PC-3 (cell line): ENCODE data around the gene EXD3. TPM values are rescaled to one million over a fixed set of nuclear protein-coding genes. Genes with fewer than 3 reads are reported as not detected.
A peak's percentile ranks its signal among the peaks of the same experiment; 100 is the strongest.

Source experiments
- ATAC-seq: fragments of 200-7000 bp; cut with Tn5 transposase; 2 replicates; pipeline ENCODE4 v1.9.1; 2020; ENCODE audit warnings: mild to moderate bottlenecking, moderate library complexity
- BruUV-seq: library from RNA; stranded (reverse); fragments of 400-500 nt; replicated peaks from 2 replicates; lab custom pipeline; 2021; lab: Mats Ljungman, UMichigan
- CTCF ChIA-PET: fragments of 300-600 bp; sonication (Branson Sonifier 250); formaldehyde crosslinking; loops from one replicate; lab custom pipeline; 2022; ENCODE audit warnings: antibody characterized with exemption; lab: Charles Lee
- POLR2A ChIA-PET: fragments of 300-600 bp; sonication (Branson Sonifier 250); formaldehyde crosslinking; loops from one replicate; lab custom pipeline; 2022; ENCODE audit warnings: antibody characterized with exemption; ENCODE audit not compliant: unreplicated experiment; lab: Charles Lee
- DNase-seq: peaks from one replicate; pipeline ENCODE4 v3.0.0-alpha.2; 2015
- H2AFZ ChIP-seq: fragments of 300-600 bp; sonication (generic); 2 replicates; pipeline ENCODE4 v1.6.0; 2016; ENCODE audit warnings: antibody characterized with exemption, low read length
- H3F3A ChIP-seq: fragments of 300-600 bp; sonication (generic); one replicate; pipeline ENCODE4 v1.6.0; 2017; ENCODE audit warnings: antibody characterized with exemption, low read length, control low read depth, mild to moderate bottlenecking; ENCODE audit not compliant: unreplicated experiment
- H3K27ac ChIP-seq: fragments of 300-600 bp; sonication (generic); 2 replicates; pipeline ENCODE4 v1.5.1; 2016; ENCODE audit warnings: mild to moderate bottlenecking, low read length
- H3K27me3 ChIP-seq: fragments of 300-600 bp; sonication (generic); 2 replicates; pipeline ENCODE4 v1.6.1; 2016; ENCODE audit warnings: low read length, mixed read lengths
- H3K36me3 ChIP-seq: fragments of 300-600 bp; sonication (generic); 2 replicates; pipeline ENCODE4 v1.6.1; 2016; ENCODE audit warnings: low read depth, mixed run types, low read length, mixed read lengths
- H3K4me1 ChIP-seq: fragments of 300-600 bp; sonication (generic); 2 replicates; pipeline ENCODE4 v1.5.1; 2016; ENCODE audit warnings: low read length; ENCODE audit not compliant: insufficient read depth
- H3K4me2 ChIP-seq: fragments of 300-600 bp; sonication (generic); 2 replicates; pipeline ENCODE4 v1.6.0; 2016; ENCODE audit warnings: low read length
- H3K4me3 ChIP-seq: fragments of 300-600 bp; sonication (generic); 2 replicates; pipeline ENCODE4 v1.5.1; 2016; ENCODE audit warnings: mild to moderate bottlenecking, low read length, mixed read lengths
- H3K79me2 ChIP-seq: fragments of 300-600 bp; sonication (generic); 2 replicates; pipeline ENCODE4 v1.6.1; 2017; ENCODE audit warnings: low read length, mixed read lengths
- H3K9ac ChIP-seq: fragments of 300-600 bp; sonication (generic); 2 replicates; pipeline ENCODE4 v1.6.0; 2016; ENCODE audit warnings: mild to moderate bottlenecking, low read length
- H3K9me2 ChIP-seq: fragments of 300-600 bp; sonication (generic); replicated peaks from 2 replicates; pipeline ENCODE4 v1.6.1; 2016; ENCODE audit warnings: mixed run types, low read length, mixed read lengths
- H3K9me3 ChIP-seq: fragments of 300-600 bp; sonication (generic); 2 replicates; pipeline ENCODE4 v1.6.1; 2016; ENCODE audit warnings: low read length, mixed read lengths
- H4K20me1 ChIP-seq: fragments of 300-600 bp; sonication (generic); 2 replicates; pipeline ENCODE4 v1.6.1; 2016; ENCODE audit warnings: low read length, mixed read lengths
- EZH2 ChIP-seq: fragments of 300-600 bp; sonication (generic); IDR thresholded peaks from one replicate; pipeline ENCODE4 v1.6.1; 2017; ENCODE audit warnings: antibody characterized with exemption, mild to moderate bottlenecking, low read length; ENCODE audit not compliant: unreplicated experiment
- EZH2phosphoT487 ChIP-seq: fragments of 300-600 bp; sonication (generic); IDR thresholded peaks from 2 replicates; pipeline ENCODE4 v1.6.1; 2018; ENCODE audit warnings: mild to moderate bottlenecking, antibody characterized with exemption, low read length, borderline replicate concordance
- intact Hi-C: fragments of 100-400 bp; cut with micrococcal nuclease; formaldehyde crosslinking; loops from 2 replicates; pipeline ENCODE4 v1.9.0; 2023
- total RNA-seq: library from RNA; depleted of rRNA; stranded (reverse); fragments of >200 nt; gene quantifications from 2 replicates; pipeline ENCODE4 v1.2.3, GENCODE V29; 2014
- TF ChIP-seq, protein P1 (sequence below): fragments of 300-600 bp; sonication (generic); conservative IDR thresholded peaks from 2 replicates; pipeline ENCODE4 v1.5.1; 2017; ENCODE audit warnings: antibody characterized with exemption, low read depth, mild to moderate bottlenecking, low read length

EXD3 gene
- total RNA-seq, 1 experiment from 2014 or later: 1.9 TPM

DNA sequence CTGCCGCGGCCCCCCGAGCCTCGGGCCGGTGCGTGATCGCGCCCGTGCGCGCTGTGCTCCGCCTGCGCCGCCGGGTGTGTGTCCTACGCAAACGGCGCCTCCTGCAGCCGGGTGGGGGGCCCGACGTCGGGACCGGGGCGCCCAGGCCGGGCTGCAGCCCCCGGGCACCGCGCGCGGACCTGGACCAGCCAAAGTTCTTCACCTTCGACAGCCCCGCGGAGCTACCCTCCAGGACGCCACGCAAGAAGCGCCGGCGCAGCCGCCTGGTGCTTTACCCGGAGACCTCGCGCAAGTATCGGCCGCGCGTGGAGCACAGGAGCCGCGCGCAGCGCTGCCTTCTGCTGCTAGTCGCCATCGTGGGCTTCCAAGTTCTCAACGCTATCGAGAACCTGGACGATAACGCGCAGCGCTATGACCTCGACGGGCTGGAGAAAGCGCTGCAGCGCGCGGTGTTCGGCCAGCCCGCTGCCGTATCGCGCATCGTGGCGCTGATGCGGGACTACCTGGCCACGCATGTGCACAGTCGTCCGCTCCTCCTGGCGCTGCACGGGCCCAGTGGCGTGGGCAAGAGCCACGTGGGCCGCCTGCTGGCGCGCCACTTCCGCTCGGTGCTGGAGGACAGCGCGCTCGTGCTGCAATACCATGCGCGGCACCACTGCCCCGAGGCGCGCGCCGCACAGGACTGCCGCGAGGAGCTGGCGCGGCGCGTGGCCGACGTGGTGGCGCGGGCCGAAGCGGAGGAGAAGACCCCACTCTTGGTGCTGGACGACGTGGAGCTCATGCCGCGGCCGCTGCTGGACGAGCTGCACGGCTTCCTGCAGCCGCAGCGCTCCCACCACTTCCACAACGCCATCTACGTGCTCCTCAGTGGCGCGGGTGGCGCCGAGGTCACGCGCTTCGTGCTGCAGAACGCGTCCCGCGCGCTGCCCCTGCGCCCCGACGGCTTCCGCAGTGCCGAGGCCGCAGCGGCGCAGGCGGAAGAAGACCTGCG is 143.9 kb downstream of the EXD3 start:
- no peaks in the 10 kb centered on the region for H3K9me3 ChIP-seq
- H3K4me1 ChIP-seq: peaks cover 17% of the 10 kb centered on the region
- no peaks in the 10 kb centered on the region for H3K36me3 ChIP-seq
- no peak overlapping the region for H2AFZ ChIP-seq
- peaks cover 19% of the 10 kb centered on the region for H3K79me2 ChIP-seq
- TF ChIP-seq EZH2phosphoT487 (no peak), EZH2 (no peak)
- TF ChIP-seq, protein P1, sequence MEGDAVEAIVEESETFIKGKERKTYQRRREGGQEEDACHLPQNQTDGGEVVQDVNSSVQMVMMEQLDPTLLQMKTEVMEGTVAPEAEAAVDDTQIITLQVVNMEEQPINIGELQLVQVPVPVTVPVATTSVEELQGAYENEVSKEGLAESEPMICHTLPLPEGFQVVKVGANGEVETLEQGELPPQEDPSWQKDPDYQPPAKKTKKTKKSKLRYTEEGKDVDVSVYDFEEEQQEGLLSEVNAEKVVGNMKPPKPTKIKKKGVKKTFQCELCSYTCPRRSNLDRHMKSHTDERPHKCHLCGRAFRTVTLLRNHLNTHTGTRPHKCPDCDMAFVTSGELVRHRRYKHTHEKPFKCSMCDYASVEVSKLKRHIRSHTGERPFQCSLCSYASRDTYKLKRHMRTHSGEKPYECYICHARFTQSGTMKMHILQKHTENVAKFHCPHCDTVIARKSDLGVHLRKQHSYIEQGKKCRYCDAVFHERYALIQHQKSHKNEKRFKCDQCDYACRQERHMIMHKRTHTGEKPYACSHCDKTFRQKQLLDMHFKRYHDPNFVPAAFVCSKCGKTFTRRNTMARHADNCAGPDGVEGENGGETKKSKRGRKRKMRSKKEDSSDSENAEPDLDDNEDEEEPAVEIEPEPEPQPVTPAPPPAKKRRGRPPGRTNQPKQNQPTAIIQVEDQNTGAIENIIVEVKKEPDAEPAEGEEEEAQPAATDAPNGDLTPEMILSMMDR: no peak
- H4K20me1 ChIP-seq: no peaks in the 10 kb centered on the region
- POLR2A ChIA-PET: no interaction called here
- H3K9me2 ChIP-seq: no peaks in the 10 kb centered on the region
- no peaks in the 10 kb centered on the region for H3F3A ChIP-seq
- CTCF ChIA-PET: no interaction called here
- intact Hi-C loops: no loop called here
- no TSS peak for BruUV-seq
- ATAC-seq: no peak
- no peaks in the 10 kb centered on the region for H3K27me3 ChIP-seq
- H3K4me2 ChIP-seq: no peak overlapping the region
- no peak for DNase-seq
- no peak overlapping the region for H3K9ac ChIP-seq
- no peak overlapping the region for H3K4me3 ChIP-seq
- H3K27ac ChIP-seq: no peak overlapping the region

DNA sequence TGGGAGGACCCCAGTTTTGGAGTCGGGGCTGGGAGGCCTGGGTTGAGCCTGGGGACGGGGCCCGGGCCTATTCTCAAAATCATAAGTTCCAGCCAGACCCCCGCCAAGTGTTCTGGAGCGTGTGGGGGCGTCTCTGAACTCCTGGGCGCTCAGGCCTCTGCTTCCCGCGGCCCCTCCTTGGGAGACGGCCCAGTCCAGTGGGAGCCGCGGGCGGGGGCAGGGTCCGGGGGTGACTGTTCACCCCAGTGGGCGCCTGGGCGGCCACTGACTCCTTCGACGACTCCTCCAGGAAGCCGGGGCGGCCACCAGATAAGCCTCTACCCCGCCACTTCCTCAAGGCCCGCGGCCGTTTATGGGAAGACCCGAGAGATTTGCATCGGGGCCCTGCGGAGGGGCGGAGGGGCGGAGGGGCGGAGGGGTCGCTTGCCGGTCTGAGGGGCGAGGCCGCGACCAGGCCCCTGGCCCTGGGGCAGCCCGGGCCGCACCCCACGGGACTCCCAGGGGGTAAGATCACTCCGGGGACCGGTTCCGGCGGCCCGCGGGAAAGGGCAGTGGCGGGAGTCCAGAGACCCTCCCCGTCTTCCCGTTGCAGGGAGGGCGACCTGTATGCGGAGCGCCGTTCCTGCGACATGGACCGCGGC is 144.8 kb downstream of the EXD3 start:
- H3K4me2 ChIP-seq: peak overlapping the region; percentile 87
- no peaks in the 10 kb centered on the region for H3K9me2 ChIP-seq
- H3K27me3 ChIP-seq: no peaks in the 10 kb centered on the region
- POLR2A ChIA-PET: interaction anchor here (1.0 kb wide), 1 partner anchor 37 kb away, joined by 4 read pairs; no protein-coding TSS in a partner anchor
- H4K20me1 ChIP-seq: no peaks in the 10 kb centered on the region
- no peaks in the 10 kb centered on the region for H3K36me3 ChIP-seq
- peak overlapping the region; percentile 79 for H3K27ac ChIP-seq
- no peak overlapping the region for H2AFZ ChIP-seq
- intact Hi-C loops: no loop called here
- TSS peak; percentile 78 for BruUV-seq
- no peaks in the 10 kb centered on the region for H3K9me3 ChIP-seq
- no peaks in the 10 kb centered on the region for H3F3A ChIP-seq
- H3K9ac ChIP-seq: peak overlapping the region; percentile 79
- ATAC-seq: no peak
- no peak for TF ChIP-seq EZH2
- TF ChIP-seq EZH2phosphoT487: no peak
- TF ChIP-seq, protein P1: no peak
- H3K4me1 ChIP-seq: peaks cover 17% of the 10 kb centered on the region
- CTCF ChIA-PET: interaction anchor here (1.0 kb wide), 1 partner anchor 9 kb away, joined by 4 read pairs; no protein-coding TSS in a partner anchor
- DNase-seq: no peak
- peak overlapping the region; percentile 67 for H3K4me3 ChIP-seq
- H3K79me2 ChIP-seq: peaks cover 19% of the 10 kb centered on the region
